ENCODE results near the gene HAPLN3.

HAPLN3 gene

DNA sequence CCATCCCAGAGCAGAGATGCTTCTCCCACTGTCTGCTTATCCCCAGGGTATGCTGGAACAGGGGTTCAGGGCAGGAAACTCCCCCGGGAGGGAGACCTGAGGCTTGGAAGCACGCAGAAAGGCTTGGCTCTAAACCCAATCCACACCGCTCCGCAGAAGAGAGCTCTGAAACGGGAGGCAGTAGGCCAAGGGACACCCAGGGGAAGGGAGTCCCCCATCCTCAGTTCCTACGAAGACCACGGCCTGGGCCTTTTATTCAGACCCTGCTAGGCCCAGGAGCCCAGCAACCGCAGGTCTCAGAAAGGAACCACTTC lies 1.8 kb upstream of the HAPLN3 start:
- FAIRE-seq (no peak), DNase-seq (ENCODE audit: low spot score) (no peak)

DNA sequence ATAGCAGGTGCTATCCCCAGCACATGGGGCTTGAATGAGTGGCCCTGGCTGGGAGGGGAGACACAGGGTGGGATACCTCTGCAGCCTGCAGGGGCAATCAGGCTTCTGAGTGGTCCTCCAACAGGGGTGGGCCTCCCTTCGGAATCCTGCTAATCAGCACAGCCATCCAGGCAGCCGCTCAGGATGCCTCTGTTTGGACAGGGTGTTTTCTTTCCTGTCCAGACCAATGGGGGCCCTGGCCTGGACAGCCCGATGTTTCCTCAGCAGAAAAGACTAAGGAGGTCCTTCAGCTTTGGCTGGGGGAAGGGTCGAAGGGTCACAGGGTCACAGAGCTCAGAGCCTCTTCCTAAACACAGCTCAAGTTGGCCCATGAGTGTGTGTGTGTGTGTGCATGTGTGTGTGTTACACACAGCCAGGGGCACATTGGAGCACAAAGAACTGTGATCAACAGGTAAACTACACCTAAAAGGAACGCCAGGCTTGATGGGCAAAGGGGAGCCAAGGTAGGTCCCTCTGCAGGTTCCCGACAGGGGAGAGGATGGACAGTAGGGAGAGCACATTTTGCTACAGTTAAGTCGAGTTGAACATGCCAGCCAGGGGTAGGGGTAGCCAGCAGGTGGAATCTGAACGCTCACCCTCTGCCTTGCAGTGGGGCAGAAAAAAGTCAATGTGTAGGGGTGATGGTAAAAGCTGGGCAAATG lies 1.1 kb upstream of the HAPLN3 start:
- FAIRE-seq (peak; percentile 69), DNase-seq (ENCODE audit: low spot score) (no peak)

DNA sequence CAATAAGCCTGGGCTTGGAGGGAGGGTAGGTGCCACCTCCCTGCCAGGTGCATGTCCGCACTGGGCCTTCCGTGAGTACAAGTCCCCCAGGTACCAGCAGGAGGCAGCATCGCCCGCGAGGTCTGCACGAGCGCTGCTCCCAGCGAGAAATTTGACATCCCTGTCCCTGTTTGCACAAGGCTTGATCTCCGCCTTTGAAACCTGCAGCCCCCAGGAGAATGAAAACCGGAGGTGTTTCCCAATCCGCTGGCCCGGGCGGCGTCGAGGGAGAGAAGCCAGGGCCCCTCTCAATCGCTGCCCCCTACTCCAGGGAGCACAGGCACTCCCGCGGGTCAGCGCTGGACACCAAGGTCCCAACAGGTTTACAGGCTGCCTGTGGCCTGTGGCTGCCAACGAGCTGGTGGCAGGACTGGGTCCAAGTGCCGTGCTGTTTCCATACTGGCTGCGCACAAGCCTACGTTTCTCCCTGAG lies 961 bp downstream of the HAPLN3 start:
- FAIRE-seq, result peak; percentile 13
- DNase-seq (ENCODE audit: low spot score), result peak; percentile 86

DNA sequence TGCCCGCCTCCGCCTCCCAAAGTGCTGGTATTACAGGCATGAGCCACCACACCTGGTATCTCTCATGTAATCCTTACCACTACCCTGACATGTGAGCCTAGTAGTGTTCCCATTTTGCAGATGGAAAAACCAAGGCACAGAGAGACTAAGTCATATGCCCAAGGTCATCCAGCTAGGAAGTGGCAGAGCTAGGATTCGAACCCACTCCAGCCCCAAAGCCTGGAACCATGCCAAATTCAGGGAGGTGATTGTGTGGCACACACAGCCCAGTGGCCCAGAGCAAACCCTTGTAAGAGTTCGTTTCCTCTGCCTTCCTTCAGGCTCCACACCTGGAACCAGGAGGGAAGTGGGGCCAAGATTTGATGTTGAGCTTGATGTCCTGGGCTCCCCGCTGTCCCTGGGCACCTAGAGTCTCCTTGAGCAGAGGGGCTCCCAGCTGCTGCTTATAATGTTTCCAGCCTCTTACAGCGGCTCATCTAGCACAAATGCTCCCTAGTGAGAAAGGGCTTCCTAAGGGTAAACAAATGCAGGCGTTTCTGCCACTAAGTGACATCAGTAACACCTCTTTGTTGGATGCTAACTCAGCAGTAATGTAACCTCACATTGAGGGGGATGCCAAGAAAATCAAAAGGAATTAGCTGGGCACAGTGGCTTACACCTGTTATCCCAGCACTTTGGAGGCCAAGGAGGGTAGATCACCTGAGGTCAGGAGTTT lies 3.6 kb downstream of the HAPLN3 start:
- FAIRE-seq (no peak), DNase-seq (ENCODE audit: low spot score) (no peak)

DNA sequence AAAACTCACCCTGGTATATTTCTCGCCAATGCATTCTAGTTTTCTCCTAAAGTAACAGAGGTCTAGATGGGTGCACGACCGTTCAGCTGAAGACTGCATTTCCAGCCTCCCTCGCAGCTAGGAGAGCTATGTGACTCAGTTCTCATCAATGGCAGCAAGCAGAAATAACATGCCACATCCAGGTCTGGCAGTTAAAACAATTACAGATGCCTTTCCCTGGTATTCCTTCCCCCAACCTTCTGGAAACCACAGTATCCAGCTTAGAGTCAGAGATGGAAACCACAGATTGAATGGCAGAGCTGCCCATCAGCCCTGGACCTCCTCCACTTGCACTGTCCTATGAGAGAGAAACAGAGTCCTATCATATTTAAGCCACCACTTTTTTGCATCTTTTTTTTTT lies 4.8 kb downstream of the HAPLN3 start:
- DNase-seq (ENCODE audit: low spot score), result peak; percentile 41

DNA sequence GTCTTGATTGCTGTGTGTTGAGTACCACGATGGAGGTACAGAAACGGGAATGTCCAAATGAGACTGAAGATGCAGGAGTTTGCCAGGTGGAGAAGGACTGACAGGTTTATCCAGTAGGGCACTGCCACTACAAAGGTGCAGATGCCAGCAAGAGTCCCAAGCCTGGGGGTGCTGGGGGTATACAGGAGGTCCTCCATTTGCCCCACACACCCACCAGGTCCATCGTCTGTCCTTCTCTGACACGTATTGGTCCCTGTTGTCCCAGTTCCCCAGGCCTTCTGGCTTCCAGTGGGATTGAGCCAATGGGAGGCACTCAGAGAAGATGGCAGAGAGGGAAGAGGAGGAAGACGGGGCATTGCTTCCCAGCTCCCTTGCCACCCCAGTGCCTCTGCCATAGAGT lies 6.6 kb downstream of the HAPLN3 start:
- no peak for DNase-seq (ENCODE audit: low spot score)

More for the DNA sequence above, 4.8 kb downstream of the HAPLN3 start:
- no peak for FAIRE-seq

DNA sequence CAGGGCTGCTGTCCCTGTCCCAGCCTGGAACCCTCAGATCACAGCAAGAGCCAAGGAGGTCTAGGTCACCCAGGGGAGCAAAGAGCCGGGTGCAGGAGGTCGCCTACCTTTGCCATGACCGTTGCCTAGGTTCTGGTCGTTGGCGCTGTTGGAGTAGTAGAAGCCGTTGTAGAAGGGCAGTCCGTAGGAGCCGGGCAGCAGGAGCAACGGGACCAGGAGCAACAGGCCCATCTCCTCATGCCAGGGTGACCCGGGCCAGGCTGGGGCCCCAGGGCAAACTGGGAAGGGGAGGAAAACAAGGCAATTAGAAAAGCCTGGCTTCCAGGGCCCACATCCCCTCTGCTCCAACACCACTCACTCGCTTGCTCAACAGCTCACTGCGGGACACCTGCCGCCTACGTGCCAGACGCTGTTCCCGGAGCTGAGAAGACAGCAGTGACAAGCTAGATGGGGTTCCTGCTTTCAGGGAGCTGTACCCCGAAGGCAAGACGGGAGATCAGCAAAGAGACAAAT lies 8.2 kb downstream of the HAPLN3 start:
- no peak for DNase-seq (ENCODE audit: low spot score)
- no peak for FAIRE-seq

More for the DNA sequence above, 6.6 kb downstream of the HAPLN3 start:
- no peak for FAIRE-seq

DNA sequence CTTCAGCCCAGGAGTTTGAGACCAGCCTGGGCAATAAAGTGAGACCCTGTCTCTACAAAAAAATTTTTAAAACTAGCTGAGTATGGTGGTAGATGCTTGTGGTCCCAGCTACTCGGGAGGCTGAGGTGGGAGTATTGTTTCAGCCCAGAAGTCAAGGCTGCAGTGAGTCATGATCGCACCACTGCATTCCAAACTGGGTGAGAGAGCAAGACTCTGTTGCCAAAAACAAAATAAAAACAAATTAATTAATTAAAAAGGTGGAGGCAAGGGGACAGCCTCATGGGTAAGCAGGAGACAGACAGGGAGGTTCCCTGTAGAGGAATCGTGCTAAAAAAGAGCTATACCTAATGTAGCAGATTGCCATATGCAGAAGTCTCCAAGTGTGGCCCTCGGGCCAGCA lies 12.6 kb downstream of the HAPLN3 start:
- DNase-seq (ENCODE audit: low spot score) (peak; percentile 40), FAIRE-seq (peak; percentile 56)

DNA sequence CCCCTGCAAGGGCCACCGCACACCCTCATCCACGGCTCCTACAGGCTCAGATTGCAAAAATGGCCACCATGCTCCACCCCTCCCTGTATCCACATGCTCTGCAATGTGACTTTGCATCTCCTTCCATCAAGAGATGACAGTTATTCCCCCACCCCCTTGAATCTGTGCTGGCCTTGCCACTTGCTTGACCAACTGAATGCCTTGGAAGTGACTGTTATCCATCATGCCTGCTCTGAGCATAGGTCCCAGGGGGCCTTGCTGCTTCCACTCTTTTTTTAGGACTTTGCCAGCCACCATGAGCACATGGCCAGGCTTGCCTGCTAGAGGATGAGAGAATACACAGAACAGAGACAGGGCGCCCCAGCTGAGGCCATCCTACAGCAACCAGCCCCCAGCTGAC lies 13.6 kb downstream of the HAPLN3 start:
- peak; percentile 17 for FAIRE-seq
- no peak for DNase-seq (ENCODE audit: low spot score)

DNA sequence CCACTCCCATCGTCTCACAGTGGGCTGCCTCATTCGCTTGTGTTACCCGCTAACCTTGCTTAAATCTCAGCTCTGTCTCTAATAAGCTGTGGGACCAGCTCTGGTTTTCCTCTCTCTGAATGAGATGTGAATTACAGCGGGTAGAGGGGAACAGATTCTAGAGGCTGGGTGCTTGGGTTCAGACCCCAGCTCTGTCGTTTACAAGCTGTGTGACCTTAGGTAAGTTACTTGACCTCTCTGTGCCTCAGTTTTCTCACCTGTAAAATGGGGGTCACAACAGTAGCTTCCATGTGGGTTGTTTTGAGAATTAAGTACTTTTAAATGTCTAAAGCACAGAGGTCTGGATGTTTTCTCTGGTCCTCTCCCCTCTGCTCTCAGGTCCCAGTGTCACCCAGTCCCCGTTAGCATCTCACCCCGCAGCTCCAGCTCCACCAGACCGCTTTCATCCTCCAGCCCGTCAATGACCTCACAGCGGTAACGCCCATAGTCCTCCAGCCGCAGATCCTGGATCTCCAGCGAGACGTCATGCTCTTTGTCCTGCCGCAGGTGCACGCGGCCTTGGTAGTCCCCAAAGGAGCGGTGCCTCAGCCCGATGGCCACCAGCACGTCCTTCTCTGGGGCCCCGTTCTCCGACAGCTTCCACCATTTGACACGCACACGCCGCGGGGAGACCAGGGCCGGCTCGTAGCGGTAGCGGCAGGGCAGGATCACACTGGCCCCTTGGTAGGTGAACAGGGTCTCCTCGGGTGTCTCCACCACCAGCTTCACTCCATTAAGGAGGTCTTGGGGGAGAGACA lies 14.2 kb downstream of the HAPLN3 start:
- no peak for FAIRE-seq
- no peak for DNase-seq (ENCODE audit: low spot score)

DNA sequence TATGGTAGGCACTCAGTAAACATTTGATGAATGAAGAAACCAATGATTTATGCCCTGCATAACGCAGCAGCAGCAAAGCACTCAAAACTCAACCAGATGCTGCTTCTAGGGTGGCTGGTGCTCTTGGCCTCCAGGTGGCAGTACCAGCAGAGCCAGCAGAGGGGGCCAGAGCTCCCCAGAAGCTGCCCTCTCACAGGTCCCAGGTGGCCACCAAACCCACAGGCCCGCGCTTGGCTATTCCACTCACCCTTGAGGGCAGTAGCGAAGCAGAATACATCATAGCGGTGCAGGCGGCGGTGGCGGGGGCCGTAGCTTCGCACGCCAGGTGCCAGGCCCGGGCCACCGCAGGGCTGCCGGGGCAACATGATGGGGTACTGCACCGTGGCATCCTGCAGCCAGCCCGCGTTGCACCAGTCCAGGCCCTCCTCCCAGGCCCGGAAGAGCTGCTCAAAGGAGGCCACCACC lies 16.6 kb downstream of the HAPLN3 start:
- FAIRE-seq (no peak), DNase-seq (ENCODE audit: low spot score) (peak; percentile 76)

DNA sequence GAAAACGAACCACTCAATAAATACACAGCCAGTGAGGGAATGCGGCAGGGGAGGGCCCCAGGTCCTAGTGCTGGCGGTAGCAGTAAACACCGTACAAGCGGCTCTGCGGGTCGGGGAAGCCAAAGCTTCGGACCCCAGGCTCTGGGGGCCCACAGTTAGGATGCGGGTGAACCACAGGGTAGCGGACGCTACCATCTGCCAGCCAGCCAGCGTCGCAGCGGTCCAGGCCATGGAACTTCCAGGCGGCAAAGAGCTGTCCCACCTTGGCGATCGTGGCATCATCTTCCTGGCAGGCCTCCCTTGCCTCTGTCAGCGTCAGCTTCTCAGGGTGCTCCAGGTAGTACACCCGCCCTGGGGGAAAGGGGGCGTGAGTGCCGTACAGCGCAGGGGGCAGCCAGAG lies 17.4 kb downstream of the HAPLN3 start:
- no peak for DNase-seq (ENCODE audit: low spot score)
- FAIRE-seq, result no peak

DNA sequence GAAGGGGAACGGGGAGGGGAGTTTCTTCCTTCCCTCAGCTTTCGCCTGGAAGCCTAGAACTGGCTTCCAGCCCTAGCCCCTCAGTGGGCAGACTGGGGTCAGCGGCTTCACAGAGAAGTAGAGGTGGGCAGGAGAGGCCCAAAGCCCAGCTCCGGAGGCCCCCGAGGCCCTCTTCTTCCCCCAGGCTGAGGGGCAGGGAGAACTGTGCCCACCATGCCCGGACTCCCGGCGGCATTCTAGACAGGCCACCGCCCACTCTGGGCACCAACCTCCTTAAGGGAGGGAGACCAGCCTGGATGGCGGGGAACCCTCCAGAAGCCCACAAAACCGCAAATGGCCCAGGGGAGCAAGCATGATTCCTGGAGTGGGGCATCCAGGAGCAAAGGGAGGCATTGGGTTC lies 17.9 kb downstream of the HAPLN3 start:
- DNase-seq (ENCODE audit: low spot score) (no peak), FAIRE-seq (no peak)

DNA sequence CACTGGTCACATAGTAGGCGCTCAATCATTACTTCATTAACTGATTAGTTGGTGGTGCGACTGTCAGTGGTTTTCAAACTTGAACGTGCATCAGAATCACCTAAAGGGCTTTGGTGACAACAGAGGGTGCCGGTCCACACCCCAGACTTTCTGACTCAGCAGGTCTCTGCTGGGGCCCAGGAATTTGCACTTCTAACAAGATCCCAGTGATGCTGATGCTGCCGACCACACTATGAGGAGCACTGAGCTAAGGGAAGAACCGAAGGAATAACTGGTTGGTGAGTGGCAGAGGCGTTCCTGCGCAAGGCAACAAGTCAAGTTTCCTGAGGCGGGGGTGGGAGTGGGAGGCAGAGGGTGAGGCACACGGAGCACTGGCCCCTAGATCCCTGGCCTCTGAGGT lies 18.8 kb downstream of the HAPLN3 start:
- no peak for DNase-seq (ENCODE audit: low spot score)
- FAIRE-seq, result no peak

DNA sequence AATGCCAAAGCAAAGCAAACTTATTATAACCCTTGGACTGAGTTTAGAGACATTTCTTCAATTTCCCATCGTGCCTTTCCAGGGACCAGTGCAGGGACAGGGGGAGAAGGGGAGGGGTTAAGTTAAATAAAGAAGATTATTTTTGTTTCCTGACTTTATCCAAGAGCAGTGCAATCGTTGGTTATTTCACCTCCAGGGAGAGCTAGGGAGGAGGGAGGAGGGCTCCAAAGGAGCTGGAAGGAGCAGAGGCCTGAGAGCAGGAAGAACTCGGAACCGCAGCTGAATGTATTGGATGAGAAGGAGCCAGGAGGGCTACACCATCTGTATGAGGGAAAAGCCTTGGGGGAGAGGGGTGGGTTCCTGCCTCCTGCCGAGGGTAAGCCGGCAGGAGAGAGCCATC lies 20.7 kb downstream of the HAPLN3 start:
- FAIRE-seq (no peak), DNase-seq (ENCODE audit: low spot score) (no peak)

DNA sequence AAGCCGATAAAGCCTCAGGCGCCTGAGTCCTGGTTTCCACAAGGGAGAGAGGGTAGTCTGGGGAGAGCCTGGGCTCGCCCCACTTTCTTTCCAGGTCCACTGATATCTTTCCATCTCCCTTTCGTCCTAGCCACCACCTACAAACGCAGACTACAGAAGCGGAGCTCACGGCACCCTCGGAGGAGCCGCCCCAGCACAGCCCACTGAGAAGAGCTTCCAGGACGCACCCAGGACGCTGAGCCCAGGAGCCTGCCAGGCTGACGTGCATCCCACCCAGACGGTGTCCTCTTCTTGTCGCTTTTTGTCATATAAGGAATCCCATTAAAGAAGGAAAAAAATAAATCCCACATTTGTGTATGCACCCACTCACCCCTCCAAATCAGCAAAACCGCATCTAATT lies 21.1 kb downstream of the HAPLN3 start:
- FAIRE-seq, result no peak
- DNase-seq (ENCODE audit: low spot score), result no peak

DNA sequence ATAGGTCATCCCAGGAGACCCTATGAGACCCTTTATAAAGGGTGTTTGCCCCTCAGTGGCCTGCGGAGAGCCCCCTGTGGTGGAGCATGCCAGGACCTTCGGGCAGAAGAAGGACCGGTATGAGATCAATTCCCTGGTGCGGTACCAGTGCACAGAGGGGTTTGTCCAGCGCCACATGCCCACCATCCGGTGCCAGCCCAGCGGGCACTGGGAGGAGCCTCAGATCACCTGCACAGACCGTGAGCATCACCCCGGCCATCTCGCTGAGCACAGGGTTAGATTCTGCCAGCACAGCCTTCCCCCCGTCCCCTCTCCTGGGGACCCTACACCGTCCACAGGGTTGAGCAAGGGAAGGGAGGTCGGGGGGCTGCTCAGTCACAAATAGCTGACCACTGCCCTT lies 21.6 kb downstream of the HAPLN3 start:
- DNase-seq (ENCODE audit: low spot score), result no peak
- FAIRE-seq, result no peak

DNA sequence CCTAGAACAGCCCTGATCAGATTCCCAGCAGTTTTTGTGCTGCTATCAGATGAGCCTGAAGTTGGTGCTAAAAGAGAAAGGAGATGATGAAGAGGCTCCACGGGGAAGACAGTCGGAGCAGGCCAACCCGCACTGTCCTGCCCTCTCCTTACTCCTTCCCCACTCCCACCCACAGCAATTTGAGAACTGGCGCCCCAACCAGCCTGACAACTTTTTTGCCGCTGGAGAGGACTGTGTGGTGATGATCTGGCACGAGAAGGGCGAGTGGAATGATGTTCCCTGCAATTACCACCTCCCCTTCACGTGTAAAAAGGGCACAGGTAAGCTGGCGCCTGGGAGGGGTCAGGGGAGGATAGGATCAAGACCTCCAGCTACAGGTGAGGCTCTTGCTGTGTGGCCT lies 22.6 kb downstream of the HAPLN3 start:
- DNase-seq (ENCODE audit: low spot score) (no peak), FAIRE-seq (no peak)

DNA sequence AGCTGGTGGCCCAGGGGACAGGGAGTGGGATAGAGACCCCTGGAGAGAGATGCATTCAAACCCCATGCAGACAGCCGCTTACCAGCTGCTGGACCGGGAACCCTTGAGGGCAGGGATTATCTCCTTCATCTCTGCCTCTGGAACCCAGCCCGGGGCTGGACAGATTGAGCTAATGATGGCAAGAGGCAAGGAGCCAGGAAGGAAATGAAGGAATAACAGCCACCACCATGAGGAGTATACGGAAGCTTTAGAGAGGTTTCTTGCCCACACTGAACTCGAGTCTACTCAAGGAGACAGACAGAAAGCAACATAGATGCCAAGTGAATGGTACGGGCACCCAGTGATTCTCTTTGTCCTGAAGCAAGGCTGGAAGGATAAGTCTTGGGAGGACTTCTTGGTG lies 23.2 kb downstream of the HAPLN3 start:
- DNase-seq (ENCODE audit: low spot score) (no peak), FAIRE-seq (no peak)

DNA sequence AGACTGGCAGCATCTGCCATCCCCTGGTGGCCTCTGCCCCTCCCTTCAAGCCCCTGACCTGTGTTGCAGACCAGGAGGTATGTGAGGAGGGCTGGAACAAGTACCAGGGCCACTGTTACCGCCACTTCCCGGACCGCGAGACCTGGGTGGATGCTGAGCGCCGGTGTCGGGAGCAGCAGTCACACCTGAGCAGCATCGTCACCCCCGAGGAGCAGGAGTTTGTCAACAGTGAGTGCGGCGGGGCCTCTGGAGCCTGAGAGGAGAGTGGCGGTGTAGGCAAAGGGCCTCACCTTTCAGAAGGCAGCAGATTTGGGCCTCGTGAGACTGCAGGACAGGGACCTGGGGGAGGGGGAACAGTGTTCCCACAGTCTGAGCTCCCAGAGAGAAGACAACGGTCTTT lies 24.0 kb downstream of the HAPLN3 start:
- FAIRE-seq, result no peak
- no peak for DNase-seq (ENCODE audit: low spot score)

DNA sequence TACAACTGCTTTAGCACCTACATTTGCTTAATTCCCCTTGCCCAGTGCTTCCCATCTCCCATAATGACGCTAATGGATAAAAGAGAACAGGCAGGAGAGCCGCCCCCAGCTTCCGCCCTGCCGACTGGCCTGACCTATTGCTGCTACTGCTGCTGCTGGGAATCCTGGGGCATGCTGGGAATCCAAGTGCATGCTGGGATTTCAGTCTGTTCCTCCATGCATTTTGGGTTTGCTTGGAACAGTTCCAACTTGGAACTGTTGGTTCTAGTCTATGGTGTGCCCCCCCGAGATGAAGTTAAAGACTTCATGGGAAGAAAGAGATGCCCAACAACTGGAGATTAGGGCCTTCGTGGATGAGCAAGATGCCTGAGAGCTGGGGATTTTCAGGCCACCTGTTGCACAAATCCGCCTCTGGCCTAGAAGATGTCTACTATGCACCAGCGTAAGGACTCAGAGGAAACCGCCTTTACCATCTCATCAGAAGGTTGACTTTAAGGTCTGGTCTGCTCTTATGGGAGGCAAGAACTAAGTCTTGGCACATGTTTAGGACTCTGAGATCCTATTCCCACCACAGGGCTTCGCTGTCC lies 29.0 kb downstream of the HAPLN3 start:
- FAIRE-seq, result peak; percentile 73
- DNase-seq (ENCODE audit: low spot score), result no peak
